ENCODE measurements around the gene GPS1. TPM values are rescaled to one million over a fixed set of nuclear protein-coding genes. Genes with fewer than 3 reads are reported as not detected.

Gene GPS1
- total and polyA plus RNA-seq, 2 donors from 2014 or later = 99.3 to 149 TPM

GRCh38 chr17:82055965-82056728, 4.4 kb downstream of the GPS1 start:
- H3K9me3 ChIP-seq (ENCODE audit: control insufficient read depth in 2 of 3, insufficient read depth in 1 of 3, low read length in 3 of 3) = no peaks in the 10 kb centered on the region
- H3K27me3 ChIP-seq (ENCODE audit: control insufficient read depth, insufficient read depth, low read length) = no peaks in the 10 kb centered on the region
- no peak for TF ChIP-seq CTCF (IDR thresholded peaks at IDR 0.05; ENCODE audit: borderline replicate concordance, extremely low read depth, insufficient read depth)
- peaks cover 0 to 23% (median 12%) of the 10 kb centered on the region in 3 donors for H3K4me1 ChIP-seq (ENCODE audit: control insufficient read depth in 2 of 3, insufficient read depth in 2 of 3, low read depth in 1 of 3, low read length in 3 of 3)
- H3K9ac ChIP-seq (ENCODE audit: low read length in 3 of 3) = no peak overlapping the region
- FAIRE-seq (no peak), DNase-seq (peak in 1 of 5 donors; percentile 76)
- peaks cover 0 to 20% (median 4%) of the 10 kb centered on the region in 3 donors for H3K36me3 ChIP-seq (ENCODE audit: control insufficient read depth in 2 of 3, insufficient read depth in 3 of 3, low read length in 3 of 3)
- no peak overlapping the region for H3K27ac ChIP-seq (ENCODE audit: low read depth in 2 of 2, low read length in 2 of 2)
- intact Hi-C loops (cut with DNase I) = no loop called here
- no peak overlapping the region for H3K4me3 ChIP-seq (ENCODE audit: low read length in 3 of 3)

- intact Hi-C loops (cut with DNase I) = no loop called here
- no peak for FAIRE-seq
- H3K36me3 ChIP-seq (ENCODE audit: control insufficient read depth in 2 of 3, insufficient read depth in 3 of 3, low read length in 3 of 3) = peaks cover 0 to 25% (median 5%) of the 10 kb centered on the region in 3 donors
These were observed 5.3 kb downstream of the GPS1 start for GRCh38 chr17:82056729-82057621.

GRCh38 chr17:82058230-82058854, 6.6 kb downstream of the GPS1 start:
- H3K27me3 ChIP-seq (ENCODE audit: control insufficient read depth, insufficient read depth, low read length) = no peaks in the 10 kb centered on the region
- TF ChIP-seq CTCF (IDR thresholded peaks at IDR 0.05; ENCODE audit: borderline replicate concordance, extremely low read depth, insufficient read depth) = no peak
- H3K27ac ChIP-seq (ENCODE audit: low read depth in 2 of 2, low read length in 2 of 2) = no peak overlapping the region
- H3K4me3 ChIP-seq (ENCODE audit: low read length in 3 of 3) = no peak overlapping the region
- intact Hi-C loops (cut with DNase I) = no loop called here
- peaks cover 0 to 13% (median 5%) of the 10 kb centered on the region in 3 donors for H3K4me1 ChIP-seq (ENCODE audit: control insufficient read depth in 2 of 3, insufficient read depth in 2 of 3, low read depth in 1 of 3, low read length in 3 of 3)
- no peak overlapping the region for H3K9ac ChIP-seq (ENCODE audit: low read length in 3 of 3)
- peaks cover 0 to 30% (median 5%) of the 10 kb centered on the region in 3 donors for H3K36me3 ChIP-seq (ENCODE audit: control insufficient read depth in 2 of 3, insufficient read depth in 3 of 3, low read length in 3 of 3)
- DNase-seq (peak in 1 of 5 donors; percentile 65), FAIRE-seq (no peak)
- no peaks in the 10 kb centered on the region for H3K9me3 ChIP-seq (ENCODE audit: control insufficient read depth in 2 of 3, insufficient read depth in 1 of 3, low read length in 3 of 3)

More at GRCh38 chr17:82056729-82057621, 5.3 kb downstream of the GPS1 start:
- Histone ChIP-seq H3K27me3 (ENCODE audit: control insufficient read depth, insufficient read depth, low read length) (no peaks in the 10 kb centered on the region), H3K4me1 (ENCODE audit: control insufficient read depth in 2 of 3, insufficient read depth in 2 of 3, low read depth in 1 of 3, low read length in 3 of 3) (peaks cover 0 to 23% (median 12%) of the 10 kb centered on the region in 3 donors), H3K9ac (ENCODE audit: low read length in 3 of 3) (no peak overlapping the region), H3K9me3 (ENCODE audit: control insufficient read depth in 2 of 3, insufficient read depth in 1 of 3, low read length in 3 of 3) (no peaks in the 10 kb centered on the region), H3K27ac (ENCODE audit: low read depth in 2 of 2, low read length in 2 of 2) (peak overlapping the region; percentile 9 to 78), H3K4me3 (ENCODE audit: low read length in 3 of 3) (no peak overlapping the region)
- TF ChIP-seq CTCF (IDR thresholded peaks at IDR 0.05; ENCODE audit: borderline replicate concordance, extremely low read depth, insufficient read depth) = no peak
- DNase-seq = peak in 1 of 5 donors; percentile 72

All from kidney (tissue), 14 donors.